ENCODE data around the gene PRG3.

DNA sequence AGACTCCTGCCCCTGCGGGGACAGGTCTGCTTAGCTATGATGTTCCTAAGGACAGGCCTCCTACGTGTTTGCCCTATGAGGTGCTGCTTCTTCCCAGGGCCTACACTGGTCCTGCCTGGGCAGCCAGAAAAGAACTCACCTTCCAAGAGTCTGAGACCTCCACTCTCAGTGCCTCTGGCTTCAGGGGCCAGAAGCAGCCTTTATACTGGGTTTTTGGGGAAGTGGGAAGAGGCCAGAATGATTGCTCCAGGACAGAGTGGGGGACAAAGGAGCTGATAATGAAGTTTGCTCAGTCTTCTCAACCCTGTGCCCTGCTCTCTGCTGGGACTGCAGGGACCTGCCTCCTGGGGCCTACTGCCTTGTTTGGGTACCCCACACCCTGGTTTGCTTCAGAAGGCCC lies at the start of gene PRG3:
- TF ChIP-seq CTCF (IDR thresholded peaks at IDR 0.05; ENCODE audit: insufficient read depth, low read length, poor library complexity, severe bottlenecking) (no peak), EZH2phosphoT487 (conservative IDR thresholded peaks at IDR 0.05; ENCODE audit: low read length) (no peak)
